ENCODE data around the gene FAM124A. TPM values are rescaled to one million over a fixed set of nuclear protein-coding genes. Genes with fewer than 3 reads are reported as not detected.

FAM124A gene
- total and polyA plus RNA-seq, 2 donors (not counting 3 experiments of a cell fraction or from before 2014, with no cell fraction given), result 3.8 to 9.9 TPM

DNA sequence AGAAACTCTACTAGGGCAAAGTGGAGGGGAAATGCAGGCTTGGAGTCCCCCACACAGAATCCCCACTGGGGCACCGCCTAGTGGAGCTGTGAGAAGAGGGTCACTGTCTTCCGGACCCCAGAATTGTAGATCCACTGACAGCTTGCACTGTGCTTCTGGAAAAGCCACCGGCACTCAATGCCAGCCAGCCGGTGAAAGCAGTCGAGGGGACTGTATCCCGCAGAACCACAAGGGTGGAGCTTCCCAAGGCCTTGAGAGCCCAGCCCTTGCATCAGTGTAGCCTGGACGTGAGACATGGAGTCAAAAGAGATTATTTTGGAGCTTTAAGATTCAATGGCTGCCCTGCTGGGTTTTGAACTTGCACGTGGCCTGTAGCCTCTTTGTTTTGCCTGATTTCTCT lies 47.2 kb upstream of the FAM124A start:
- FAIRE-seq, result no peak
- DNase-seq (ENCODE audit: low read depth, low spot score), result no peak
- Histone ChIP-seq H3K9ac (replicated peaks; ENCODE audit: extremely low read depth, insufficient read depth, low read length) (no peak overlapping the region), H3K9me1 (replicated peaks; ENCODE audit: control insufficient read depth, extremely low read depth, insufficient read depth, low read length) (no peaks in the 10 kb centered on the region), H3K4me2 (ENCODE audit: insufficient read depth, low read length) (no peak overlapping the region), H3K9me3 (replicated peaks; ENCODE audit: control insufficient read depth, insufficient read depth, low read length) (no peaks in the 10 kb centered on the region), H3K4me3 (replicated peaks in 1 of 3; ENCODE audit: insufficient read depth in 1 of 3, low read depth in 1 of 3, low read length in 3 of 3) (no peak overlapping the region), H3K4me1 (ENCODE audit: control insufficient read depth, extremely low read depth, insufficient read depth, low read length) (no peaks in the 10 kb centered on the region), H3K27ac (ENCODE audit: insufficient read depth, low read depth, low read length) (no peak overlapping the region), H4K20me1 (replicated peaks; ENCODE audit: control insufficient read depth, extremely low read depth, insufficient read depth, low read length) (no peaks in the 10 kb centered on the region), H3K27me3 (ENCODE audit: control insufficient read depth in 2 of 2, insufficient read depth in 2 of 2, low read length in 2 of 2) (no peaks in the 10 kb centered on the region), H2AFZ (ENCODE audit: low read depth, low read length) (no peak overlapping the region), H3K79me2 (ENCODE audit: control insufficient read depth, insufficient read depth, low read length) (no peaks in the 10 kb centered on the region), H3K36me3 (ENCODE audit: control insufficient read depth in 2 of 2, extremely low read depth in 1 of 2, insufficient read depth in 2 of 2, low read length in 2 of 2) (no peaks in the 10 kb centered on the region)
- no TSS peak for BruUV-seq (replicated peaks)
- dilution Hi-C loops (cut with MboI; ENCODE audit: extremely low pct_ligation_motif_present, low sequenced_read_pairs), result no loop called here
- intact Hi-C loops (cut with micrococcal nuclease), result no loop called here
- ChIA-PET POLR2A (no interaction called here), CTCF (interaction anchor here (1.1 kb wide), 1 partner anchor 22 kb away, joined by 3 read pairs; no protein-coding TSS in a partner anchor)
- TF ChIP-seq POLR2A (IDR thresholded peaks at IDR 0.05; ENCODE audit: low read depth, low read length), result no peak
- no peak for TF ChIP-seq FOS (IDR thresholded peaks at IDR 0.05; ENCODE audit: borderline replicate concordance, insufficient read depth, low read length)
- no peak for TF ChIP-seq GATA2 (IDR thresholded peaks at IDR 0.05; ENCODE audit: insufficient read depth, insufficient read length, low read depth, low read length)
- no peak for TF ChIP-seq POLR2AphosphoS5 (IDR thresholded peaks at IDR 0.05; ENCODE audit: insufficient read depth, low read depth, low read length)
- no peak for TF ChIP-seq MAX (IDR thresholded peaks at IDR 0.05; ENCODE audit: insufficient read depth, insufficient read length)
- no peak for TF ChIP-seq JUN (IDR thresholded peaks at IDR 0.05; ENCODE audit: borderline replicate concordance, insufficient read depth, insufficient read length, low read depth)
- TF ChIP-seq MYC (IDR thresholded peaks at IDR 0.05; ENCODE audit: low read depth, low read length), result no peak
- TF ChIP-seq CTCF (IDR thresholded peaks at IDR 0.05; ENCODE audit: extremely low read depth in 1 of 2, insufficient read depth in 1 of 2, low read depth in 1 of 2, low read length in 2 of 2), result no peak
- no peak for TF ChIP-seq EZH2 (IDR thresholded peaks at IDR 0.05; ENCODE audit: borderline replicate concordance, low read depth, low read length, severe bottlenecking)

All from endothelial cell of umbilical vein (primary cell).